Fibroblast of mammary gland (primary cell): ENCODE results near the gene CDK2.

Experiments
- DNase-seq: peaks from one replicate; pipeline ENCODE4 v3.0.0-alpha.2; 2010; ENCODE audit warnings: low read depth
- H3K4me3 ChIP-seq: 2 replicates; pipeline ENCODE4 v1.5.1; 2011; ENCODE audit warnings: low read depth, mild to moderate bottlenecking, low read length, moderate library complexity; ENCODE audit not compliant: control insufficient read depth
- TF ChIP-seq, protein P1 (sequence below): conservative IDR thresholded peaks from 2 replicates; pipeline ENCODE4 v1.5.1; 2011; ENCODE audit warnings: low read depth, low read length, inconsistent platforms; ENCODE audit not compliant: control insufficient read depth, insufficient read depth

The CDK2 gene

GRCh38 chr12:55933169-55933798, 33.3 kb upstream of the CDK2 start:
- peak overlapping the region; percentile 78 for H3K4me3 ChIP-seq
- TF ChIP-seq, protein P1, sequence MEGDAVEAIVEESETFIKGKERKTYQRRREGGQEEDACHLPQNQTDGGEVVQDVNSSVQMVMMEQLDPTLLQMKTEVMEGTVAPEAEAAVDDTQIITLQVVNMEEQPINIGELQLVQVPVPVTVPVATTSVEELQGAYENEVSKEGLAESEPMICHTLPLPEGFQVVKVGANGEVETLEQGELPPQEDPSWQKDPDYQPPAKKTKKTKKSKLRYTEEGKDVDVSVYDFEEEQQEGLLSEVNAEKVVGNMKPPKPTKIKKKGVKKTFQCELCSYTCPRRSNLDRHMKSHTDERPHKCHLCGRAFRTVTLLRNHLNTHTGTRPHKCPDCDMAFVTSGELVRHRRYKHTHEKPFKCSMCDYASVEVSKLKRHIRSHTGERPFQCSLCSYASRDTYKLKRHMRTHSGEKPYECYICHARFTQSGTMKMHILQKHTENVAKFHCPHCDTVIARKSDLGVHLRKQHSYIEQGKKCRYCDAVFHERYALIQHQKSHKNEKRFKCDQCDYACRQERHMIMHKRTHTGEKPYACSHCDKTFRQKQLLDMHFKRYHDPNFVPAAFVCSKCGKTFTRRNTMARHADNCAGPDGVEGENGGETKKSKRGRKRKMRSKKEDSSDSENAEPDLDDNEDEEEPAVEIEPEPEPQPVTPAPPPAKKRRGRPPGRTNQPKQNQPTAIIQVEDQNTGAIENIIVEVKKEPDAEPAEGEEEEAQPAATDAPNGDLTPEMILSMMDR, result no peak
- DNase-seq, result peak; percentile 32

DNA sequence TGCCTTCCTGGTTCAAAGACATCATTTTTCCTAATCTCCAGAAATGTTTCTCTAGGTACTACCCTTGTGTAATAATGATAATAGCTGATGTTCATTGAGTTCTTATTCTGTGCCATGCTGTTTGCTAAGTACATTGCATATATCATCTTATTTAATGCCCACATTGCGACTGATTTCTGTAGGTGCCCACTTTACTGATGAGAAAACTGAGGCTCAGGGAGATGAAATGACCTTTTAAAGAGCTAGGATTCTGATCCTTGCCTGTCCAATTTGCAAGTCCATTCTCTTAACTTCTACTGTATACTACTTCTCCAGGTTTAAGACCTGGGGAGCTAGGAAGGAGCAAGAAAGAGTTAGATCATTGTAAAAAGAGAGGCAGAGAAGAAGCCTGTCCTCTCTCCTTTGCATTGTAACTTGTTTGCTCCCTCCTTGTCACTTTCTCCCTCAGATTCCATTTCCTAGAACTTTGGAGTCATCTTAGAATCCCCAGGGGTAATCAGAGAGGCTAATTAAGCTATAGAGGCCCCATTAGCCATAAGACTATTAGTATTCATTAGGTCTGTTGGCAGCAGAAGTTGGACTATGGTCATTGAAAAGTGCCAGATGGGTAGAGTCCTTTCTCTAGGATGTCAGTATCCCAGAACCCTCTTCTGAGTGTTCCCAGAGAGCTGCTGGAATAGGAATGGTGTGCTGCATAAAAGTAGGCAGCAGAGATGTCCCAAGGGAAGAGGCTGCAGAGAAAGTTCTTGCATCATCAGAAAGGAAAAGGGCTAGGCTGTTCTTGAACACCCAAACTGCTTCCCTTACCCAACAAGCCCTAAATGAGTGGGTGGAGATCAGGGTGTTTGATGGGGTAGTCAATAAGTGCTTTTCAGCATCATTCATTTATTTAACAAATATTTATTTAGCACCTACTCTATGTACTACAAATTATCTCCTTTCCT, 32.6 kb upstream of the CDK2 start:
- H3K4me3 ChIP-seq, result no peak overlapping the region
- TF ChIP-seq, protein P1, result no peak
- peak; percentile 67 for DNase-seq

DNA sequence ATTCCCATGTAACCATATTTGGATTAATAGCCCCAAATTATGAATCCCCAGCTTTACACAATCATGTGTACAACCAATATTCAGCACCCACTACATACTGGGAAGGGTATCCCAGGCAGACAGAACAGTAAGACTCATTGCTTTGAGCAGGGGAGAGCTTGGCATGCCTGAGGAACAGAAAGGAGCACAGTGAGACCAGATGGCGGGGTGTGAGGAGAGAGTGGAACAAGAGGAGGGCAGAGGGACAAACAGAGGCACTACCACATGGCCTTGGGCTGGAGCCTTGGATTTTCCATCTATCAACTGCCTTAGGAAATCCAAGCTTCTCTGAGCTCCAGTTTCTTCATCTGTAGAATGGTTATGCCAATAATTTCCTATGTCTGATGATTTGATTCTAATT, 31.9 kb upstream of the CDK2 start:
- no peak for DNase-seq
- H3K4me3 ChIP-seq, result no peak overlapping the region
- TF ChIP-seq, protein P1, result no peak

DNA sequence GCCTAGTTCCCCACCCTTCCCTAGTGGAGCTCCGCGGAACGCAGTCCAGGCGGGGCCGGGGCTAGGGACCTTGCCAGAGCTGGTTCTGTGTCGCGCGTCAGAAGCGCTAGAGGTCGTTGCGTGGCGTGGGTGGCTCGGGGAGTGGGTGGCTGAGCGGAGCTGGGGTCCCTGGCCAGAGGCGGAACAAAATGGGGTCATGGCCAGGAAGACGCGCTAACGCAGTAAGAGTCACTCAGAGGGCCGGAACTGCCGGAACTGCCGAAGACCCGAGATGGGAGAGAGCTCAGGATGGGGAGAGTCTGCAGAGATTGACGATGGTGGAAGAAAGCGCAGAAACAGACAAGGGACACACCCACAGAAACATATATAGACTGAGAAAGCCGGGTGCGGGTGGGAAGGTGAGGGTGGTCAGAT, 30.9 kb upstream of the CDK2 start:
- DNase-seq, result no peak
- peak overlapping the region; percentile 32 for H3K4me3 ChIP-seq
- TF ChIP-seq, protein P1, result no peak

DNA sequence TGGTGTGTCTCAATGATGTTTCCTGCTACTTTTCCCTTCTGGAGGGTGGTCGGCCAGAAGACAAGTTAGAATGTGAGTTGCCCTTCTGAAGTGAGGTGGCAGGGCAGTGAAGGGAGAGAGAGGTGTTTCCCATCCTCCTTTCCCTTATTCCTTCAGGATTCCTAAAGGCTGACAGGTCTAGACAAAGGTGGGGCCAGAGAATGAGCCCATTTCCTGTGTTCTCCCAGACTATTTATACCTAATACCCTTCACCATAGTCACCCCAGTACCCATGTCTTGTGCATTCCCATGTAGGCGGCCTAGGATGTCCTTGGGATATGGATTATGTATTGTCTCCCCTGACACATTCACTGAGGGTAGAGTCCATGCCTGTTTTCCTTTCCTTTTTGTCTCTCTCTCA, 28.6 kb upstream of the CDK2 start:
- H3K4me3 ChIP-seq, result no peak overlapping the region
- TF ChIP-seq, protein P1, result no peak
- DNase-seq, result no peak

GRCh38 chr12:55938826-55939501, 27.7 kb upstream of the CDK2 start:
- TF ChIP-seq, protein P1, result no peak
- no peak for DNase-seq
- no peak overlapping the region for H3K4me3 ChIP-seq
